AG20443 (cell line): ENCODE results near the gene PSMB9.

ENCODE experiments used
- DNase-seq: peaks from one replicate; pipeline ENCODE4 v3.0.0; 2012; ENCODE audit warnings: low spot score, mixed read lengths

PSMB9 gene

DNA sequence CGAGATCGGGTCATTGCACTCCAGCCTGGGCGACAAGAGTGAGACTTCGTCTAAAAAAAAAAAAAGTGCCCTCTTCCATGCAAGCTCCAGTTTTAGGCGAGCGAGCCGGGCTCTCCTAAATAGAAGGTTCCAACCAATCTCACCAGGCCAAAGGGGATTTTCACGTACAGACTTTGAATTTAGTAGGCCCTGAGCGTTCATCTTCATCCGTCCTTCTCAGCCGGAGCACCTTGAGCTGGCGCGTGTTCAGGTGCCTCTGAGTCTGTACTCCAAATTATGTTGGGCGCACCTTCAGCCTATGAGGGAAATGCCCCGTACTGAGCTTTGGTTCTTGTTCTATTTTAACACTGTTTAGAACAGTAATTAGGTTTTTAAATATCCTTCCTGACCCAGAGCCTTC, 14.6 kb upstream of the PSMB9 start:
- DNase-seq, result no peak

DNA sequence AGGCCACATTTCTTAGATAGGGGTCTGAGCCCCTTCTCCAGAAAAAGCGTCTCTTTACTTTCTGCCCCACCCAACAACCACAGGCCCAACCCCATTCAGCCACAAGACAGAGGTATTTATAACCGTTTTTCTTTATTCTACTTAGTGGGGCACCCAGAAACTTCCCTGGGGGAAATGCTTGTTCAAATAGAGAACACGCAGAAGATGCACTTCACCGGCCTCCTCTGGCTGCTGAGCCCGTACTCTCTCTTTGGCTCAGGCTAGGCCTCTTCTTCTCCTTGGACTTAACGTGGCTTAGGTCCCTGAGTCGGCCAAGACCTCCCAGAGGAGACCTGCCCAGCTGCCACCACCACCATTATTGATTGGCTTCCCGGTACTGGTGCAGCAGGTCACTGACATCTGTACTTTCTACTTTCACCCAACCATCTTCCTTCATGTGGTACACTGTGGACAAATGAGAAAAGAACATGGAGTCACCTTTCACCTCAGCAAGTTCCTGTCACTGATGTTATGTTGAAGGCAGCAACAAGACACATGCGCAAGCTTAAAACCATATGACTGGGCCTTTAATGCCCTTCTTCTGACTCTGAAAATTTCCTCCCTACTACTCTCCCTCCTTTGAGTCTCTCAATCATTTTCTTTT, 13.3 kb upstream of the PSMB9 start:
- no peak for DNase-seq

DNA sequence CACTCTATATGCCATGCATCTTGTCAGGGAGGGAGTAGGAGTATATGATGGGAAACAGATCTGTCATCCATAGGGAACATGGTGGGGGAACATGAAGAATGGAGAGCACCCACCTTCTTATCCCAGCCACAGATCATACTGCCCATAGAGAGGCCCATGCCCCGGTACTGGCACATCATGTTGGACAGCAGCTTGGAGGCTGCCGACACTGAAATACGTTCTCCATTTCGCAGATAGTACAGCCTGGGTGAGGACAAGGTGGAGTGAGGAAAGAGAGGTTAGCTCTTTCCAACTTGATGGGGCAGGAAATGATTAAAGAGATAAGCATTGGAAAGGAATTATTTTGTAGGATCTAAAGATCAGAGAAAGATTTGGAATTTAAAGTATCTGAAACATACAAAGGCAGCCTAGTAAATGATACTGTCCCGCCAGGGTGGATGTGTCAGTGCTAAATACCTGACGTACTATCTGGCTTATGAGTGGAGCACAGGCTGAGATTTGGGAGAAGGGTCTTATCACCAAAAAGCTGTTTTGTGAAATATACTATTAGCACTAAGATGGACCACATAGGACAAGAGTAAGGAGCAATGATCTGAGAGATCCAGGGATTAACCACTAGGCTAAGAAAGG, 11.9 kb upstream of the PSMB9 start:
- no peak for DNase-seq

DNA sequence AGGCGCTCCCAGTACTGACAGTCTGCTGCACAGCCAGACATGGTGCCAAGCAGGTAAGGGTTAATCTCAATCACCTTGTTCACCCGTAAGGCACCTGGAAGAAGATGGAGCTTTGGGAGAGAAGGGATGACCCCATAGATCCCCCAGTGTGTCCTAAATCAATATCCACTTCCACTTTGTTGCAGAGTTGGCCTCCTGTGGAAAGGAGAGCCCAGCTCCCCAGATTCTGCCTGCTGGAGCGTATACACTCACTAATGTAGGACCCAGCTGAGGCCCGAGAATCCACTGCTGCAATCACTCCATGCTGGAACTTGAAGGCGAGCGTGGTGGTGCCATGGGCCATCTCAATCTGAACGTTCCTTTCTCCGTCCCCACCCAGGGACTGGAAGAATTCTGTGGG, 11.3 kb upstream of the PSMB9 start:
- no peak for DNase-seq

DNA sequence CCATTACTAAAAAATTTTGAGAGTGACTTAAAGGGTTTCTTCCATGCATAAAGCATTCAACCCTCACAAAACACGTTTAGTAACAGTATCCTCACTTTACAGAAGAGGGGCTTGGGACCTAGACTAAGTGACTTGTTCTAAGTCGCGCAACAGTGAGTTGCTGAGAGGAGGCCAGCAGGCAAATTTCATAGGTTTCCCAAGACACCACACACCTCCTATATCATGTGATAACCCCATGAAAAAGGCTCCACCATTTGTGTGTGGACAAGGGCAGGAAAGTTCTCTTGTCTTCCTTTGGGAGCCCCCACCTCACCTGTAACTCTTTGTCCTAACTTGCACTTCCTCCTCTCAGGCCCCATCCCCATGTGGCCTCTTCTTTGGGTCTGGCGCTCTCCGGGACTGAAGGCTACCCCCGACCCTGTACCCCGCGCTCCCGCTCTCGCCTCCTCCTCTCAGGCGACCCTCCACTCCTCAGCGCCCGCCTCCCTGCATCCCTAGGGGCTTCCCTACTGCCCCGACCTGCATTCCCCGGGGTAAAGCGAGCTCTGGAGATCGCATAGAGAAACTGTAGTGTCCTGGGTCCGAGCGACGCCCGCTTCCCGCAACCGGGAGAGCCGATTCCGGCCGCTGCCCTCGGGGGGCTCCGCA, 10.5 kb upstream of the PSMB9 start:
- no peak for DNase-seq

DNA sequence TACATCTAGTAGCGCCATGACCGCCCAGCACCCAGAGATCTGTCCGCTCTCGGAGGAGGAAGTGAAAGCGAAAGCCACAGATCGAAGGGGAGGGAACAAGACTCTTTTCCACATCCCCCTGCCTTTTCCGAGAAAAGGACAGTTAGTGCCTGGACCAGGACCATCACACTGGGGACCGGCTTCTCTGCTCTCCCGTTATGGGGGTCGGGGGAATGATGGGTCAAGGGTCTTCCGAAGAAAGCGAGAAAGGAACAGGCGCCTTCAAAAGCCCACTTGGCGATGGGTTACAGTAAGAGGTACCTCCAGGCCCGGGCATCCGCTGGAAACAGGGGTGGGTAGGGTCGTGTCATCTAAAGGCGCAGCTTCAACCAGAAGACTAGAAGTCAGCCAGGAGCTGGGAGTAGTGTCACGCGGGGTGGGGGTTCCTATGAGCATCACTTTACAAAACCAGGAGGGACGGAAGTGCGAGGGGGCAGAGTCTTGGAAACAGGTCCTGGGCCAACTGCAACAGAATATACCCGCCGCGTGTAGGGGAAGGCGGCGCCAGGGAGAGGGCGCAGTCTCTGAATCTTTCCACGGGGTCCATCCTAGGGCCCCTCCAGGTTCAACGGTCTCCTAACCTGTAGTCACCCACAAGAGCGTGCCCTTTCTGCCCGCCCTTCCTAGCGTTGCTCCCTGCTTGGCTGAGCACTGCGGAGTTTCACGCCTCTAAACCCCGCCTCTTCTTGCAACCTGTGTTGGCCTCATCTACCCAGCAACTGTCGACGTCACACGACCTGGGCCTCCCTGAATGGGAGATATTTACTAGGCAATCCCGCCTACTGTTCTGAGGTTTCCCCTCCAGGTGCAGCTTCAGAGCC, 9.8 kb upstream of the PSMB9 start, which contains the start of gene PSMB8:
TSS of gene PSMB8 (minus strand) at position 69 of the 860 bp plus-strand sequence. CDS start at position 18, 51 bp downstream.
- DNase-seq, result peak; percentile 92

DNA sequence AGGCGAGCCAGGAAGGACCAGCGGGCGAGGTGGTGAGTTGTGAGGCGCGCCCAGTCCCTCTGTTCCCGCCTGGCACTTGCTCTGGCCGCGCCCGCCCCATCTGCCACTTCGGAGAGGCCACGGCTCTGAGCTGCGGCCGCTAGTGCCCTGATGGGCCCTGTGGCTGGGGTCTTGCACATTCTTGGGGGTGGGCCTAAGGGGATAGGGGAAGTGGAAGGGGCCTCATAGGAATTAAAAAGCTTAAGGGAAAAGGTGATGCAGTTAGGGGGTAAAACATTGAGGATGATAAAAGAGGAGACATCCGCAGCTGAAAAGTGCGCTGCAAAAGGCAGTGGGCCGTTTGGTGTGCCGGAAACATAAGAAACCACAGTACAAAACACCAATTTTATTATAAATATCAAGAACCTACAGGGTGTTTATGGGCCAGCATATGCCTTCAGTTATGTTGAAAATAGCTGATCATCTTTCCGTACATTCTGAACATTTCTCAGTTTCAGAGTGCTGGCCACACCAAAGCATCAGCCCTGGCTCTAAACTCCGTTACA, 9.1 kb upstream of the PSMB9 start:
- DNase-seq, result no peak

DNA sequence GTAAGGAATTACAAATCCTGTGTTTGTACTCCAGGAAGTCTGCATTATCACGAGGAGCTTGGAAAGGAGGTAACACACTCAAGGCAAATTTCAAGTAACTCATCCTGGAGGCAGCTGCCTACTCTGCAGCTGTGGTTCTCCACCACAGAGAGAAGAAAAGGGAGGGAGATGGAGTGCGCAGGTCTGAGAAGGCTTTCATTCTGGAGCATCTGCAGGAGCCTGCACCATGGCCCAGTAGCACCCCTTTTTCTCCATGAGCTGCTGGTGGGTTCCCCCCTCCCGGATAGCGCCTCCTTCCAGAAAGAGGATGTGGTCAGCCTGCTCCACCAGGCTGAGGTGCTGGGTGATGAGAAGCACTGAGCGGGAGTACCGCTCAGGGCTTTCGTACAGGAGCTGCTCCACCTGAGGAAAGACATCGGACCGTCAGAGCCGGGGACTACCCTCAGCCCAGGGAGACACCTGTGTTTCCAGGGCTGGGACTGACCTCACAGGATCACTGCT, 8.6 kb upstream of the PSMB9 start:
- no peak for DNase-seq

DNA sequence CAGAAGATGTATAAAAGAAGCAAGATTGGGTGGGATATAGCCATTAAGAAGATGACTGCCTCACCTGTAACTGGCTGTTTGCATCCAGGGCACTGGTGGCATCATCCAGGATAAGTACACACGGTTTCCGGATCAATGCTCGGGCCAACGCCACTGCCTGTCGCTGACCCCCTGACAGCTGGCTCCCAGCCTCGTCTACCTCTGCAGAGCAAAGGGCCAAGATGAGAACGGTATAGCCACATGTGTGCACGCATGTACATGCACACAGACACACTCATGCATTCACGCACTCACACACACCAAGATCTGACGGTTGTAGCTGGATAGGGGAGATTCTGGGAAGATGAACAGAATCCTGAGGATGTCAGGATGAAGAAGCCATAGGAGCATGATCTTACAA, 7.0 kb upstream of the PSMB9 start:
- no peak for DNase-seq

DNA sequence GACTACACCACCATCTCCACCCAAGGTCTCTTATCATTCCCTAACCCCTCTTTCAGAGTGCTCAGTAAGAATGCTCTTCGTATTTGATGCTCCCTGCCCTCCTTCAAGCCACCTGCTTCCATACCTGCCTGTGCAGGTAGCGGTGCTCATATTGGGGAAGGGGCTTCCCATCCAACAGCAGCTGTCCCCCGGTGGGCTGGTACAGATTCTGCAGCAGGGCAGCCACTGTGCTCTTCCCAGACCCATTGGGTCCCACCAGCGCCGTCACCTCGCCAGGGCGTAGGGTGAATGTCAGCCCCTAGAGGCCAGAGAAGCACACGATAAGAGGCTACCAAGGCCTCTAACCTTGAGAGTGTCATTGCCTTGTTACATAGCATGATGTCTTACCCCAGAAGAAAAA, 6.2 kb upstream of the PSMB9 start:
- no peak for DNase-seq

DNA sequence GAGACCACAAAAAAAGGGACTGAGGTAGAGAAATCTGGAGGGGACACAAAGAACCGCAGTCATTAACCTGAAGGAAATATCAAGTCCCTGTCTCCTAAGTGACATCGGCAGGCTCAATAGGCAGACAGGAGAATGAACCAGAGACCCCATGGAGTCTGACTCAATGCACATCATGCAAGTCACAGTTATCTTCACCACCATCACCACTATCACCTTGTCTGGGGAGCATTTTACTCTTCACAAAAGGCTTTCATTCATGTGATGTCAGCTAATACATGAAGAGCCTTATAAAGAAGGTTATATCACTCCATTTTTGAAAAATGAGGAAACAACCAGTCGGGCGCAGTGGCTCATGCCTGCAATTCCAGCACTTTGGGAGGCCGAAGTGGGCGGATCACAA, 4.9 kb upstream of the PSMB9 start:
- no peak for DNase-seq

DNA sequence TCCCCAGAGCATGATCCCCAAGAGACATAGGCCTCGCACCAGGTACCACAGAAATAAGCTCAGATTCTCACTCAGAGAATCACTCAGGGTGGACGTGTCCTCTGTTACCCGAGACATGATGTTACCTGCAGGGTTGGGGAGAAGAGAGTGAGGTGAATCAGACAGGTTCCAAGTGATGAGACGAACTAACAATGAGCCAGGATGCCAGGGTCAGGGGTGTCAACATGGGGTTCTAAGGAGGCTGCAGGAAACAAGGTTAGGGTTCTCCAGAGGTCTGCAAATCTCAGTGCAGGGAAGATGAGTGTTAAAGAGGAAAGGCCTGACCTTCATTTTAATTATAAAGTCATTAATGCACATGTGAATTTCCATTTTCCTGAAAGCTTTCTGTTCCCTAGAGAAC, 3.0 kb upstream of the PSMB9 start:
- DNase-seq, result no peak

DNA sequence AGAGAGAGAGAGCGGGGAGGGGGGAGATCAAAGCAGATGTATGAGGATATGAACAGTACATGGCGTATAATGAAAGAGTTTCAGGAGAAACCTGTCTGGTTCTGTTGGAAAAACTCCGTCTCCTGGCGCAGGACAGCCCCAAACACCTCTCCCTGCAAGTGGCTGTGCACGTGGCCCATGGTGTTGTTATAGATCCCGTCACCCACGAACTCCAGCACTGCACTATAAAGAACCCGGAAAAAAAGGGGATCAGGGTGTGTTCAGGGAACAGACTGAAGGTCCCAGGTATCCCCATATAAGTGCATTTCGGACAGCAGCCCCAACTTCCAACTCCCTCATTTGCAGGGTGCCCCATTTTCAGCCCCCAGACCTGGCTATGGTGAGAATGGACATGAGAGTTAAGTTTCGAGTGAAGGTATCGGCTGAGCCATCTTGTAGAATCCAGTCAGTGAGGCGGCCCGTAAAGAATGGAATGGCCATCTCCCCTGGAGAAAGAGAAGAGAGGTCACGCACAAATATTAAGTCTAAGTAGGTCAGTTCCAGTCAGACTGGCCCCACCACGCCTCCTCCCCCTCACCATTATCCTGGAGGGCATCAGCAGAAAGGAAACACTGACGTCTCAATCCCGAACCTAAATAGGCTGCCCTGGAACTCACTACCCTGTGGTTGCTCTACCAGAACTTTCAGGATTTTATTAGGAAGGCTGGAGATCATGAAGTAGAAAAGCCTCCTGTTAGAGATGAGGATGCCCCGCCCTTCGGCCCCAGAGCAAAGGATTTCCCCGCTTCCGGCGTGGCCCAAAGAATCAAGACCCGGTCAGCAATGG, 1.8 kb upstream of the PSMB9 start:
- peak; percentile 50 for DNase-seq

DNA sequence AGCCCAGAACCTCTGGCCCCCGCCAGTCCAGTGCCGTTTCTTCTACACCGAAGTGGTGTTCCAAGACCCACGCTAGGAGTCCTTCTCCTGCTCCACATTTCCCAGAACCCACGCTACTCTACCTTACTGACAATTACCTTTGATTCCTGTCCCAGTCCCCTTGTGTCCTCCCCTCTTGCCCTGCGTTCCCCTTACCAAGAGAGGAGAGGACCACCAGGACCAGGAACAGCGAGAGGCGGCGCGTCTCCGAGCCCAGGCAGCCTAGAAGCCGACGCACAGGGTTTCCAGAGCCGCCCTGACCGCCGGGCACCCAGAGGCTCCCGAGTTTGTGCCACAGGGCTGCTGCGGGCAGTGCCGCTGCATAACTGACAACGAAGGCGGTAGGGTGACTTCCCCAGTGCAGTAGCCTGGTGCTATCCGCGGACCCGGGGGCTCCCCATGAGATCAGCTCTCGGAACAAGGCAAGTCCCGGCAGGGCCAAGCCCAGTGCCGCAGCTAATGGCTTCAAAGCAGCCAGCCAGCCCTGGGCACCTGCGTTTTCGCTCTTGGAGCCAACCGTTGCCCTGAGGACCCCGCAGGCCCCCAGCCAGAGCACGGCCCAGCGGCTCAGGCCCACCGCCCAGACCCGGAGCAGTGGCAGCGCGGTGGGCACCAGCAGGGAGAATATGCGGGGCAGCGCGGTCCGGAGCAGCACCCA, 1.0 kb upstream of the PSMB9 start:
- DNase-seq, result peak; percentile 37

DNA sequence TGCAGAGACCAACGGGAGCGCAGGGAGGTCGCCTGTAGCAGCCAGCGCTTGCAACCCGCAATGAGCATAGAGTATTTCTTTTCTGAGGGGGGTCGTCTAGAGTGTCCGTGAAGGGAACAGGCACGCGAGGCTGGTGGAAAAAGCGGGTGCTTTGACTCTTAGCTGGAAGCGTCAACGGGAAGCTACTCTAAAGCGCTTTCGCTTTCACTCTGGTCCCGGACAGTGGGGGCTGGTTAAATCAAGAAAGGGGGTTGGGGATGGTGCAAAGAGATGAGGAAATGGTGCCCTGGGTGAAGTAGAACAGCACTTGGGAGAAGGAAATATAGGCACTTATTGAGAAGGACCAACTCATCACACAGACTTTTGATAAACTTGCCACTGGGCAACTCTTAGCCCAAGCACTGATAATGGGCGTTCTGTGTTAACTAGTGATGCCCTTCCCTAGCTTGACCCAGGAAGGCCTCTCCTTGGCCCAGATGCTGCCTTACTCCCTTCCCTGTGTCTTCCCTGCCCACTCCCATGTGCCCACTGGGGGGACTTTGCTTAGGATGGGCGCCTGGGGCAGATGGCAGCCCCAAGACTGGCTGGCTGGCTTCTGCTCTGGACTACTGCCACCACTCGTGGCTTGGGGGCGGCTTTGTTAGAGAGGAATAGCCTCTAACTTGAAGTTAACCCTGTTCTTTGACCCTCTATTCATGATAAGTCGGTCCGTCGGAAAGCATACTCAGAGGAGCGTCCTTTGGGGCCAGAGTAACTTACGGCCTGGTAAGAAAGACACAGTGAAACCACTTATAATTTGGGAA, 585 bp downstream of the PSMB9 start:
- peak; percentile 58 for DNase-seq

DNA sequence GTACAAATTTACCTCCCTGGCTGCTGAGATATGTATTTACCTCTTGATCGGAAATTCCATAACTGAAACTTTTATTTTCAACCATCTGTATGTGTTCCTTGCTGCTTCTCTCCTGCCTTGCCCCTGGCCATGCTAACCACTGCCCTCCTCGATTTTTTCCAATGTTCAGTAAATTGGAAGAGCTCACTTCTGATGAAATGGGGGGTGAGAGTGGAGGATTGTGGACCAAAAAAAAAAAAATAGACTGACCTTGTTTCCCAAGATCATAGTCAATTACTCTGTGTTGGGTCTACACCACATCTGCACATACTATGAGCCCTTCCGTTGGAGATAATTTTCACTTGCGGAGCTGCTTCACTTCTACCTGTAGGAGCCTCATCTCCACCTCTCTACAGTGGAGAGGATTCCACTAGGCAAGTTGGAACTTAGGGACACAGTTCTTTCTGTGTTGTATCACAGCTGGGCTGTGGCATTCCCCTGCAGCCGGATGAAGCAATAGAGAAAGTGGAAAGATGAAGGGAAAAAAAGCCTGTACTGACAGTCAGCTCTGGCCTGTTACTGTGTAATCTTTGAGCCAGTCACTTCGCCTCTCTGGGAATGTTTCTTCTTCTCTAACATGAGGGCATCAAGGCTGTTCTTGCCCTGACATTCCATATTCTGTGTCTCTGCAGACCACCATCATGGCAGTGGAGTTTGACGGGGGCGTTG, 1.6 kb downstream of the PSMB9 start:
- no peak for DNase-seq

DNA sequence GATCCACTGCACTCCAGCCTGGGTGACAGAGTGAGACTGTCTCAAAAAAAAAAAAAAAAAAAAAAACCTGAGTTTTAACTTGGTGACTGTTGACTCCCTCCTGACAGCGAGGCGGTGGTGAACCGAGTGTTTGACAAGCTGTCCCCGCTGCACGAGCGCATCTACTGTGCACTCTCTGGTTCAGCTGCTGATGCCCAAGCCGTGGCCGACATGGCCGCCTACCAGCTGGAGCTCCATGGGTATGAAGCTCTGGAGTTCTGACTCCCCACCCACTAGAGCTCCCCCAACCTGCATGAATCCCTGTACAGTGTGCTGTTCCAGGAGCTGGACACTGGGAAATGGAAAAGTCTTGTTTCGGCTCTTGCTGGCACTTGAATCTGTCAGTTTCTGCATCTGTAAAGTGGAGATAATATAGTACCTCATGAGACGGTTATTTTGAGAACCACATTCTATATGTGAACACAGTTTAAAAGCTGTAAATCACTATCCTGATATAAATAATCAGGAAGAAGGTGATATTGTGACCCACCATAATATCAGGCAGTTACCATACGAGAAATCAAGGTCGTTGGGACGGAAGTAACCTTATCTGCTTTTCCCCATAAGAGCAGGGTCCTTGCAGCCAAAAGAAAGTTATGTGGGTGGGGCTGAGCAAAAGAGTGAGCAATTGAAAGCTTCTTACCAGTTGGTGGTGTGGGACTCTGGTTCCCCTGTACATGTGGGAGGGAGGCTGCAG, 3.3 kb downstream of the PSMB9 start:
- DNase-seq, result no peak

DNA sequence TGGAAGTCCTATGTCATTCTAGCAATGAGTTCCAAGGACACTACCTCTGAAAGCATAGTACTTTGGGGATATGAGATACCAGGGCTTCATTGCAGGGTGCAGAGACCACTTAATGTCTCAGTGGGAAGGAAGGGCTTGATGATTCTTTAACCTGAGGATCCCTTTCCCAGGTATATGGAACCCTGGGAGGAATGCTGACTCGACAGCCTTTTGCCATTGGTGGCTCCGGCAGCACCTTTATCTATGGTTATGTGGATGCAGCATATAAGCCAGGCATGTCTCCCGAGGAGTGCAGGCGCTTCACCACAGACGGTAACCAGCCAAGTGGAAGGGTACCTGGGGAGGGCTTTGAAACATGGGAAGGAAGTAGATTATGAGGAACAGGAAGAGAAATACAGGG, 4.2 kb downstream of the PSMB9 start:
- no peak for DNase-seq
